Thyroid gland (tissue), 4 donors: Measurements from ENCODE around the gene APOL2. TPM values are rescaled to one million over a fixed set of nuclear protein-coding genes. Genes with fewer than 3 reads are reported as not detected.
"Not testable (repeated sequence)": the region's sequence is repeated elsewhere in the genome, so short reads cannot be mapped to it uniquely, and the experiment has no call there.

Experiments used
- DNase-seq, 2 donors: peaks; one replicate each; pipeline ENCODE4 v3.0.0-alpha.2; 2019
- H3K27ac ChIP-seq, 3 donors: fragments of 200-600 bp; sonication (generic); 1 replicate in 2 of 3; 2 replicates in 1 of 3; pipeline ENCODE4 v1.5.1; 2016 to 2019; ENCODE audit warnings: mild to moderate bottlenecking in 1 of 3, moderate library complexity in 1 of 3
- H3K27me3 ChIP-seq: fragments of 200-600 bp; sonication (generic); one replicate; pipeline ENCODE4 v1.5.1; 2019
- H3K36me3 ChIP-seq, 2 donors: fragments of 200-600 bp; sonication (generic); one replicate each; pipeline ENCODE4 v1.5.1; 2016 to 2019
- H3K4me1 ChIP-seq, 2 donors: fragments of 200-600 bp; sonication (generic); one replicate each; pipeline ENCODE4 v1.5.1; 2017 to 2019
- H3K4me3 ChIP-seq, 3 donors: fragments of 200-600 bp; sonication (generic); replicated peaks in 1 of 3; 1 replicate in 2 of 3; 2 replicates in 1 of 3; pipeline ENCODE4 v1.5.1; 2016; ENCODE audit warnings: mild to moderate bottlenecking in 1 of 3
- H3K9me3 ChIP-seq: fragments of 200-600 bp; sonication (generic); one replicate; pipeline ENCODE4 v1.5.1; 2017
- CTCF ChIP-seq, 6 experiments: fragments of 200-600 bp in 3 of 6; fragments of 450-650 bp in 3 of 6; sonication (generic) in 3 of 6; IDR thresholded peaks; one replicate each; pipeline ENCODE4 v1.5.1; 2016 to 2019; ENCODE audit warnings: antibody characterized with exemption in 6 of 6, mild to moderate bottlenecking in 2 of 6, inconsistent platforms in 1 of 6, moderate library complexity in 1 of 6
- POLR2A ChIP-seq, 2 donors: fragments of 450-650 bp; IDR thresholded peaks; one replicate each; pipeline ENCODE4 v1.6.1; 2017; ENCODE audit warnings: antibody characterized with exemption in 2 of 2, mild to moderate bottlenecking in 2 of 2, moderate library complexity in 1 of 2
- WGBS, 2 donors: methylation state at CpG; one replicate each; pipeline ENCODE4 v1.1.5; 2017; 5-methylcytosine and 5-hydroxymethylcytosine counted together
- intact Hi-C: fragments of 100-400 bp; cut with DNase I; formaldehyde crosslinking; loops from one replicate; pipeline ENCODE4 v1.15.1; 2023
- total RNA-seq, 4 donors: library from RNA; depleted of rRNA; stranded (reverse); fragments of >200 nt; gene quantifications; one replicate each; pipeline ENCODE4 v1.2.3, GENCODE V29; 2016

Gene APOL2
- total RNA-seq, 4 donors from 2014 or later = 31.1 to 45.6 (median 35.6) TPM

GRCh38 chr22:36280379-36280778 lies 41.1 kb upstream of the APOL2 start:
- WGBS, 2 donors = 78 to 80% methylated on average over 8 of the region's 8 CpGs

GRCh38 chr22:36279219-36279666 lies 39.9 kb upstream of the APOL2 start:
- H3K9me3 ChIP-seq = no peaks in the 10 kb centered on the region
- 85 to 89% methylated on average over 8 of the region's 8 CpGs for WGBS, 2 donors
- no peak overlapping the region for H3K27ac ChIP-seq
- intact Hi-C loops = no loop called here
- H3K4me3 ChIP-seq = no peak overlapping the region
- H3K27me3 ChIP-seq = no peaks in the 10 kb centered on the region
- H3K4me1 ChIP-seq = peaks cover 0 to 8% of the 10 kb centered on the region in 2 donors
- peaks cover 34 to 35% of the 10 kb centered on the region in 2 donors for H3K36me3 ChIP-seq
- TF ChIP-seq POLR2A (IDR thresholded peaks at IDR 0.05) = no peak
- no peak for DNase-seq

More at GRCh38 chr22:36280379-36280778, 41.1 kb upstream of the APOL2 start:
- H3K36me3 ChIP-seq = peaks cover 46 to 47% of the 10 kb centered on the region in 2 donors
- no peaks in the 10 kb centered on the region for H3K27me3 ChIP-seq
- no peak overlapping the region for H3K27ac ChIP-seq
- no peak for TF ChIP-seq POLR2A (IDR thresholded peaks at IDR 0.05)
- TF ChIP-seq CTCF (IDR thresholded peaks at IDR 0.05) = no peak
- H3K9me3 ChIP-seq = no peaks in the 10 kb centered on the region
- H3K4me1 ChIP-seq = peaks cover 0 to 8% of the 10 kb centered on the region in 2 donors
- intact Hi-C loops = loop anchor here (10.0 kb wide), 1 partner anchor 86 kb away; no protein-coding TSS in a partner anchor
- DNase-seq = no peak
- no peak overlapping the region for H3K4me3 ChIP-seq

GRCh38 chr22:36277482-36278291 lies 38.4 kb upstream of the APOL2 start:
- TF ChIP-seq POLR2A (IDR thresholded peaks at IDR 0.05) (no peak), CTCF (IDR thresholded peaks at IDR 0.05) (peak; percentile 52 to 90 (median 64))
- no peaks in the 10 kb centered on the region for H3K9me3 ChIP-seq
- peaks cover 19 to 20% of the 10 kb centered on the region in 2 donors for H3K36me3 ChIP-seq
- peak; percentile 57 to 58 for DNase-seq
- no peak overlapping the region for H3K4me3 ChIP-seq
- intact Hi-C loops = no loop called here
- H3K27ac ChIP-seq = no peak overlapping the region
- H3K4me1 ChIP-seq = peaks cover 0 to 8% of the 10 kb centered on the region in 2 donors
- no peaks in the 10 kb centered on the region for H3K27me3 ChIP-seq
- WGBS, 2 donors = 37 to 42% methylated on average over 14 to 15 of the region's 18 CpGs

- H3K36me3 ChIP-seq = no peaks in the 10 kb centered on the region
- intact Hi-C loops = no loop called here
- no peaks in the 10 kb centered on the region for H3K27me3 ChIP-seq
- no peaks in the 10 kb centered on the region for H3K9me3 ChIP-seq
- peaks cover 0 to 8% of the 10 kb centered on the region in 2 donors for H3K4me1 ChIP-seq
- 81 to 86% methylated on average over 5 of the region's 5 CpGs for WGBS, 2 donors
- no peak for TF ChIP-seq POLR2A (IDR thresholded peaks at IDR 0.05)
- H3K27ac ChIP-seq = no peak overlapping the region
- DNase-seq = no peak
- no peak overlapping the region for H3K4me3 ChIP-seq
Observed at GRCh38 chr22:36274531-36274930, 35.2 kb upstream of the APOL2 start.

GRCh38 chr22:36271951-36272350 lies 32.6 kb upstream of the APOL2 start:
- H3K27ac ChIP-seq, H3K9me3 ChIP-seq, H3K4me1 ChIP-seq, H3K36me3 ChIP-seq, H3K27me3 ChIP-seq, H3K4me3 ChIP-seq, DNase-seq, intact Hi-C loops: not testable (repeated sequence)
- WGBS, 2 donors = 87 to 91% methylated on average over 5 of the region's 5 CpGs

GRCh38 chr22:36271231-36271630 lies 31.9 kb upstream of the APOL2 start:
- H3K27ac ChIP-seq, intact Hi-C loops, H3K4me3 ChIP-seq, H3K27me3 ChIP-seq, H3K36me3 ChIP-seq, H3K4me1 ChIP-seq, H3K9me3 ChIP-seq: not testable (repeated sequence)
- 21 to 70% methylated on average over 7 of the region's 7 CpGs for WGBS, 2 donors
- DNase-seq = peak; percentile 38 to 40

GRCh38 chr22:36267896-36268485 lies 28.7 kb upstream of the APOL2 start:
- no peak for TF ChIP-seq POLR2A (IDR thresholded peaks at IDR 0.05)
- Histone ChIP-seq H3K27me3 (no peaks in the 10 kb centered on the region), H3K4me3 (no peak overlapping the region), H3K4me1 (peaks cover 0 to 3% of the 10 kb centered on the region in 2 donors), H3K27ac (no peak overlapping the region), H3K9me3 (no peaks in the 10 kb centered on the region), H3K36me3 (peaks cover 5 to 7% of the 10 kb centered on the region in 2 donors)
- WGBS, 2 donors = 93 to 94% methylated on average over 11 of the region's 11 CpGs
- intact Hi-C loops = no loop called here
- DNase-seq = no peak
